Body of pancreas (tissue), 4 donors: ENCODE measurements around the gene RANBP17.

Experiments used
- CTCF ChIP-seq, 7 experiments: fragments of 450-650 bp in 4 of 7; fragments of 200-600 bp in 3 of 7; sonication (generic) in 3 of 7; IDR thresholded peaks; one replicate each; pipeline ENCODE4 v1.5.1; 2016 to 2019; ENCODE audit warnings: antibody characterized with exemption in 7 of 7
- POLR2A ChIP-seq, 3 donors: fragments of 450-650 bp; IDR thresholded peaks; one replicate each; pipeline ENCODE4 v1.6.1; 2016; ENCODE audit warnings: antibody characterized with exemption in 3 of 3, mild to moderate bottlenecking in 2 of 3

- no peak for TF ChIP-seq CTCF (IDR thresholded peaks at IDR 0.05)
- TF ChIP-seq POLR2A (IDR thresholded peaks at IDR 0.05): no peak
These were observed 456.2 kb downstream of the RANBP17 start for GRCh38 chr5:171318026-171318425.
